Calu3 (cell line): Measurements from ENCODE around the gene COL3A1. TPM values are rescaled to one million over a fixed set of nuclear protein-coding genes. Genes with fewer than 3 reads are reported as not detected.

Source experiments
- BruUV-seq: library from RNA; stranded (reverse); fragments of 400-500 nt; replicated peaks from 2 replicates; lab custom pipeline; 2021; lab: Mats Ljungman, UMichigan
- CTCF ChIA-PET: fragments of 300-600 bp; sonication (Branson Sonifier 250); formaldehyde crosslinking; loops from one replicate; lab custom pipeline; 2022; ENCODE audit warnings: antibody characterized with exemption; lab: Charles Lee
- DNase-seq: peaks from one replicate; pipeline ENCODE4 v3.0.0; 2022
- H3K27ac Mint-ChIP-seq: one replicate; pipeline ENCODE4 v1.8.0; 2022; ENCODE audit warnings: mixed read lengths; ENCODE audit not compliant: unreplicated experiment
- H3K27me3 Mint-ChIP-seq: one replicate; pipeline ENCODE4 v1.8.0; 2022; ENCODE audit warnings: mixed read lengths; ENCODE audit not compliant: unreplicated experiment
- H3K36me3 Mint-ChIP-seq: one replicate; pipeline ENCODE4 v1.8.0; 2022; ENCODE audit warnings: mild to moderate bottlenecking, moderate library complexity, mixed read lengths; ENCODE audit not compliant: insufficient read depth, unreplicated experiment
- H3K4me1 Mint-ChIP-seq: one replicate; pipeline ENCODE4 v1.8.0; 2022; ENCODE audit warnings: mild to moderate bottlenecking, low read depth, mixed read lengths; ENCODE audit not compliant: unreplicated experiment
- H3K4me3 Mint-ChIP-seq: one replicate; pipeline ENCODE4 v1.8.0; 2022; ENCODE audit warnings: mild to moderate bottlenecking, low read depth, moderate library complexity, mixed read lengths; ENCODE audit not compliant: unreplicated experiment
- H3K9me3 Mint-ChIP-seq: one replicate; pipeline ENCODE4 v1.8.0; 2022; ENCODE audit warnings: low read depth, mixed read lengths; ENCODE audit not compliant: unreplicated experiment
- CTCF ChIP-seq: fragments of 200-600 bp; IDR thresholded peaks from one replicate; pipeline ENCODE4 v1.8.0; 2022; ENCODE audit warnings: antibody characterized with exemption; ENCODE audit not compliant: unreplicated experiment
- intact Hi-C: fragments of 100-400 bp; cut with micrococcal nuclease; formaldehyde crosslinking; loops from one replicate; pipeline ENCODE4 v1.10.0; 2022; ENCODE audit not compliant: unreplicated experiment
- total RNA-seq: library from RNA; stranded (reverse); gene quantifications from 2 replicates; pipeline ENCODE4 v1.2.3, GENCODE V29; 2022

Gene COL3A1
- total RNA-seq, 1 experiment from 2014 or later: not detected

- no peaks in the 10 kb centered on the region for H3K9me3 Mint-ChIP-seq
- no peak overlapping the region for H3K4me3 Mint-ChIP-seq
- intact Hi-C loops: no loop called here
- no peak for DNase-seq
- no TSS peak for BruUV-seq
- no peak for TF ChIP-seq CTCF
- no peaks in the 10 kb centered on the region for H3K4me1 Mint-ChIP-seq
- no peak overlapping the region for H3K27ac Mint-ChIP-seq
- H3K27me3 Mint-ChIP-seq: no peaks in the 10 kb centered on the region
- H3K36me3 Mint-ChIP-seq: no peaks in the 10 kb centered on the region
- CTCF ChIA-PET: no interaction called here
These were observed 41.2 kb downstream of the COL3A1 start for GRCh38 chr2:189015359-189015758.

GRCh38 chr2:189016311-189016861, 42.2 kb downstream of the COL3A1 start:
- DNase-seq: no peak
- no peak overlapping the region for H3K27ac Mint-ChIP-seq
- H3K9me3 Mint-ChIP-seq: no peaks in the 10 kb centered on the region
- no peaks in the 10 kb centered on the region for H3K4me1 Mint-ChIP-seq
- CTCF ChIA-PET: no interaction called here
- TF ChIP-seq CTCF: no peak
- H3K27me3 Mint-ChIP-seq: no peaks in the 10 kb centered on the region
- intact Hi-C loops: no loop called here
- H3K36me3 Mint-ChIP-seq: no peaks in the 10 kb centered on the region
- BruUV-seq: no TSS peak
- H3K4me3 Mint-ChIP-seq: no peak overlapping the region

GRCh38 chr2:189018631-189019030, 44.5 kb downstream of the COL3A1 start:
- Mint-ChIP-seq H3K4me1 (no peaks in the 10 kb centered on the region), H3K27me3 (no peaks in the 10 kb centered on the region), H3K9me3 (no peaks in the 10 kb centered on the region), H3K4me3 (no peak overlapping the region), H3K27ac (no peak overlapping the region), H3K36me3 (no peaks in the 10 kb centered on the region)
- intact Hi-C loops: no loop called here
- TF ChIP-seq CTCF: no peak
- no TSS peak for BruUV-seq
- DNase-seq: no peak
- CTCF ChIA-PET: no interaction called here

- CTCF ChIA-PET: no interaction called here
- BruUV-seq: no TSS peak
These were observed 46.0 kb downstream of the COL3A1 start for GRCh38 chr2:189020179-189020578.

More at GRCh38 chr2:189020179-189020578, 46.0 kb downstream of the COL3A1 start:
- H3K36me3 Mint-ChIP-seq: no peaks in the 10 kb centered on the region
- no peak for DNase-seq
- no peaks in the 10 kb centered on the region for H3K4me1 Mint-ChIP-seq
- intact Hi-C loops: no loop called here
- H3K27ac Mint-ChIP-seq: no peak overlapping the region
- no peaks in the 10 kb centered on the region for H3K9me3 Mint-ChIP-seq
- no peak for TF ChIP-seq CTCF
- H3K27me3 Mint-ChIP-seq: no peaks in the 10 kb centered on the region
- no peak overlapping the region for H3K4me3 Mint-ChIP-seq
